Measurements from ENCODE around the gene MICAL3.
"Not testable (repeated sequence)": the region's sequence is repeated elsewhere in the genome, so short reads cannot be mapped to it uniquely, and the experiment has no call there.

The MICAL3 gene

DNA sequence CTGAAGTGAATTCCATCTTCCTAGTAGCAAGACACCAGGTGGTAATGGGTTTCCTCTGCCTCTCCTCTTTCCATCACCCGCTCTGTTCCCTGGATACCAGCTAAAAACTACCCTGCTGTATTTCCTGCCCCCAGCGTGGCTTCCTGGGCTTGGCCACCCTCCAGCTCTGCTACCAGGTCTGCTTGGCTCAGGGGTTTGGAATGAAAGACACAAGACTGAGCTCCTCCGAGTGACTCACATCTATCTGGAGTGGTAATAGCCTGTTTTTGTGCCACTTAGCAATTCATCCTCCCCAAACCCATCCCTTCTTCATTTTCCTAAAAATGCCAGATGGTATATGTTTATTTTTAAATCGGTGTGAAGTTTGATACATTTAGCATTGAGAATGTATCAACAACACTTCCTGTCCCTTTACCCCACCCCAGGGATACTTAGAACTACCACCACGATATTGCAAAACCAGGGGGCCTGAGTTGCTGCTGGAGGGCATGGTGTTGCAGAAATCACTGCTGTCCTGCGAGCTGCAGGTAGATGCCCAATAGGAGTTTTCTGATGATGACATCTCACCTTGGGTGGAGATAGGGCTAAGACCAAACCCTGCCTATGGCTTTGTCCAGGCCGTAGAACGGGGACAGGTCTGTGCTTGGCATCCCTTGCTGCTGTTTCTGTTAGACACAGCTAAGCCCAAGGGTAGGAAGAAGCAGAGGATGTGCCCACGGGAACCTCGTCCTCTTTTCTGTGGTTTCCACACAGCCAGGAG is 7.5 kb upstream of the MICAL3 start:
- DNase-seq (ENCODE audit: low spot score), result peak; percentile 83

- DNase-seq (ENCODE audit: low spot score), result no peak
These were observed 5.4 kb upstream of the MICAL3 start for GRCh38 chr22:18029686-18030267.

DNA sequence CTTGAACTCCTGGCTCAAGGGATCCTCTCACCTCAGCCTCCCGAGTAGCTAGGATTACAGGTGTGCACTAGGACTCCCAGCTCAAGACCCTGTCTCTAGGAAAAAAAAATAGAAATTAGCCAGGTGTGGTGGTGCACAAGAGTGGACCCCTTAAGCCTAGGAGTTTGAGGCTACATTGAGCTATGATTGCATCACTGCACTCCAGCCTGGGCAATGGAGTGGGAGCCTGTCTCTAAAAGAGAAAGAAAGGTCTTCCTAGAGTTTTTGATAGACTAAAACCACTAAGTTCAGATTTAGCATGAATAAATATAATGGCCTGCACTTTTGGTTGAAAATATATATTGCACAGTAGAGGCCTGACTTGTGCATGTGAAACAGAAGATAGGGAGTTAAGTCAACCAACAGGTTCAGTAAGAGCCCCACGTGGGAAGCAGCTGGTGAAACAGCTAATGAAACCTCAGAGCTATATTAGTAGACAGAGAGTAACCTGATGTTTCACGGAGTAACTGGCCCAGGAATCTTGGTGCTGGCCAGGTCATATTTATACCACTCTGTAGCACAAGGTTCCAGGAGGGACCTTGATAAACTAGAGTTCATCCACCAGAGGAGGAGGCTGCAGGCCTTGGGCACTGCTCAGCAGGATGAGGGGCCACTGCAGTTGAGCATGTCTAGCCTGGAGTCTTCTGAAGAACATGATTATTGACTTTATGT is 4.6 kb upstream of the MICAL3 start:
- DNase-seq (ENCODE audit: low spot score), result no peak

DNA sequence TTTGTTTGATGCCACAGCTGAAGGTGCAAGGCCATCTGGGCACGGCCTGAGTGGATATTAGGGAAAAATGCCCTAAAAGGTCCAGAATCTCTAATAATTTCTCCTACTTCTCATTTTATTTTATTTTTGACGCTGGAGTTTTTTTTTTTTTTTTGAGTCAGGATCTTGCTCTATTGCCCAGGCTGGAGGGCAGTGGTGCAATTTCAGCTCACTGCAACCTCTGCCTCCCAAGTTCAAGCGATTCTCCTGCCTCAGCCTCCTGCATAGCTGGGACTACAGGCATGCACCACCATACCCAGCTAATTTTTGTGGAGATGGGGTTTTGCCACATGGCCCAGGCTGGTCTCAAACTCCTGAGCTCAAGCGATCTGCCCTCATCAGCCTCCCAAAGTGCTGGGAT is 1.5 kb upstream of the MICAL3 start:
- DNase-seq (ENCODE audit: low spot score), result not testable (repeated sequence)

- DNase-seq (ENCODE audit: low spot score), result no peak
These were observed 777 bp upstream of the MICAL3 start for GRCh38 chr22:18024956-18025720.

DNA sequence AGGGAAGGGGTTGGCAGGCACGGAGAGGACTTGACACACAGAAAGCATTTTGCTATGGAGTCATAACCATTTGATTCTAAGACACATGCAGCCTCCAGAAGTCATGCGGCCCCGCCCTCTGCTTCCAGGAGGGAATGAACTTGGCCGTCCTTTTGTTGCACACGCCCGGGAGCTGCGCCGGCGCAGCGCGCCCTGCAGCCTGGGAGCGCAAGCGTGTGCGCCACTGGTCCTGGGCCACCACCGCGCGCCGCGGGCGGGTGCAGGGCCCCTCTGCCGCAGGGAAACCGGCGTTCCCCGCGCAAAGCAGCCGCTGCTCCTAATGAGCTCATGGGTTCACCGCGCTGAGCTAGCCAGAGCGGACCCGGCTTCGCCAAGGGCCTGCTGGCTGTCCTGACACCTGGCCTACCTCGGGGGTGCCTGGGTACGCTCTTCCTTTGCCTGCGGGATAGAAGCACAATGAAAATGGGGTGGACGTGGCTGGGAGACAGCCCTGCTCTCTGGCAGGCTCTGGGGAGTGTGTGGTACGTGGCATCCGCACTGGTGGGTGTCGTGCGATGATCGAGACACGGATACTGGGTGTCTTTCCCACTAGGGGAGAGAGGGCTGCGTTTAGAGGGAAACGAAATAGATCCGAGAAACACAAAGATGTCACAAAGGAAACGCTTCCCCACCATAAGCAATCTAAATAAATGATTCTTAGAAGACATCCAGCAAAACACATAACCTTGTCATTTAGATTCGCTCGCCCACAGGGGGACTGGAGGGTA is 669 bp downstream of the MICAL3 start:
- peak; percentile 92 for DNase-seq (ENCODE audit: low spot score)

- no peak for DNase-seq (ENCODE audit: low spot score)
These were observed 1.5 kb downstream of the MICAL3 start for GRCh38 chr22:18022876-18023275.

DNA sequence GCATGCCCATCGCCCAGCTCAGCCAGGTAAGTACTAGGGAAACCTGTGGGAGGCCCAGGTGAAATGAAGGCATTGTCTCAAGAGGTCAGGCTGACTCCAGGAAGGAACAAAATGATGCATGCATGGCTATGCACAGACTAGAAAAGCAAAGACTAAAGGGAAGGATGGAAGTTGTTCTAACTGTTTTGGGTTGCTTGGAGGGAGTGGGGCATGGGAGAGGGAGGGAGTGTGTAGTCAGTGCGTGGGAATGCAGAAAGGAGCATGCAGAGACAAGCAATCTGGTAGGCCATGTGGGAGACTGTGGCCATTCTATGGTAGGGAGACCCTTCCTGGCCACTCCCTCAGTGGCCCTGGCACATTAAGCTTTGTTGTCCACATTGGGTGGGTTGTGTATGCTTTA is 2.9 kb downstream of the MICAL3 start:
- no peak for DNase-seq (ENCODE audit: low spot score)

- DNase-seq (ENCODE audit: low spot score), result not testable (repeated sequence)
These were observed 3.6 kb downstream of the MICAL3 start for GRCh38 chr22:18020743-18021142.

DNA sequence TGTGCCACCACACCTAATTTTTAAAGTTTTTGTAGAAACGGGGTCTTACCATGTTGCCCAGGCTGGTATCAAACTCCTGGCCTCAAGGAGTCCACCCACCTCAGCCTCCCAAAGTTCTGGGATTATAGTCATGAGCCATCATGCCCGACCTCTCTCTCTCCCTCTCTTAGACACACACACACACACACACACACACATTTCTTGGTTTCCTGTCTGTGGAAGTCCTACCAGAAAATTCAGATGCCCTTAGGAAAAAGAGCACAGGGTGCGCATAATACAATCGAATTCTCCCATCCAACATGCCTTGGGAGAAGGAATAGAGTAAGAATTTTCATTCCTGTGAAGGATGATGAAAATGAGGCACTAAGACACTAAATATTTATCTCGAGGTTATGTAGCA is 10.4 kb downstream of the MICAL3 start:
- DNase-seq (ENCODE audit: low spot score), result no peak

DNA sequence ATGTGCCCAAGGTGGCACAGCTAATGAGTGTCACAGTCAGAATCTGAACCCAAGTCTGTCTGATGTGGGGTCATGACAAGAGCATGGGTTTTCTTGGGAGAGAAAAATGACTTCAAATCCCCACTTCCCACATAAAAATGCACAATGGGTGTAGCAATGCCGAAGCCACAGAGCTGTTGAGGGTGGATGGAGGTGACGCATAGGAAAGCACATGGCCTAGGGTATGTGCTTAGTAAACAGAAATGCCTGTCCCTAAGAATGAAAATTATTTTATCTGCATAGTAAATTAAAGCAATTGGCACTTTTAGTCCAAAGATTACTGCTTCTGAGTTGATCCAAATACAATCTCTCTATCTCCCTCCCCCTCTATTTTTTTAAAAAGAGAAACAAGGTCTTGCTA is 10.9 kb downstream of the MICAL3 start:
- DNase-seq (ENCODE audit: low spot score), result no peak

DNA sequence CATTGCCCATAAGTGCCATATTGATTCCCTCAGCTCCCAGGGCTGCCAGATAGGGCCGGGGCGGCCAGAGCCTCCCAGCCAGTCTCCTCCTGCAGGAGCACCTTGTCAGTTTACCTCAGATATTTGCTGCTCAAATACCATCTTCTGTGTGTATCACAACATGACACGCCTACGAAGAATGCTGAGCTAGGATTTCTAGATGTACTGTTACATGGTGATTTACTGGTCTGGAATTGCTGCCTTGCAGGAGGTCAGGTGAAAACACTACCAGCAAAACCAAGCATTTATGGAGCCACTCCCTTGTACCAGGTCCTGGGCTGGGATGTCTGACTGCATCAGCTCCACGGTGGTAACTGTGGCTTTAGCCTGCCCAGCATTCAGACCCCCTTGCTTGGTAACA is 11.8 kb downstream of the MICAL3 start:
- DNase-seq (ENCODE audit: low spot score), result no peak

DNA sequence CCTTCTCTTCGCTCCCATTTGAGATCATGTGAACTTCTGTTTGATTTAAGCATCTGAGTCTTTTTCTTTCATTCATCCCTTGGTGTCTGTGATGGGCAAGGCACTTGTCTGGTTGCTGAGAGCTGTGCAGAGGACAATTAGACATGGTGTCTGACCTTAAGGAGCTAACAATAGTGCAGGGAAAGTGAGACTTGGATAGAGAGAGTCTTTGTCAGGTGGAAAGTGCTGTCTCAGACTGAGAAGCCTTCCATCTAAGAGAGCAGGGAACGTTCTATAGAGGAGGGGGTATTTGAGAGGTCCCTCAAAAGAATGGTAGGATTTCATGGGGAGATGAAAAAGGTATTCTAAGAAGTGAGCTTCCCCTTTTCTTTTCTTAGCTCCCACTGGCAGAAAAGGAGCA is 14.1 kb downstream of the MICAL3 start:
- no peak for DNase-seq (ENCODE audit: low spot score)

GRCh38 chr22:18008136-18008535 is 16.2 kb downstream of the MICAL3 start:
- no peak for DNase-seq (ENCODE audit: low spot score)

- DNase-seq (ENCODE audit: low spot score), result no peak
These were observed 19.0 kb downstream of the MICAL3 start for GRCh38 chr22:18005201-18005926.

DNA sequence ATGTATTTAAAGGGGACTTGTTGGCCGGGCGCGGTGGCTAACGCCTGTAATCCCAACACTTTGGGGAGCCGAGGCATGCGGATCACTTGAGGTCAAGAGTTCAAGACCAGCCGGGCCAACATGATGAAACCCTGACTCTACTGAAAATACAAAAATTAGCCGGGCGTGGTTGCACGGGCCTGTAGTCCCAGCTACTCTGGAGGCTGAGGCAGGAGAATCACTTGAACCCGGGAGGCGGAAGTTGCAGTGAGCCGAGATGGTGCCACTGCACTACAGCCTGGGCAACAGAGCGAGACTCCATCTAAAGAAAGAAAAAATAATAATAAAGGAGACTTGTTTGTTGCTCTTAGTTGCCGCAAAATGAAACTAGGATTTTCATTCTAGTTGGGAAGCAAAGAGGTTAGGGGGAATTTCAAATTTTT is 22.5 kb downstream of the MICAL3 start:
- not testable (repeated sequence) for DNase-seq (ENCODE audit: low spot score)

DNA sequence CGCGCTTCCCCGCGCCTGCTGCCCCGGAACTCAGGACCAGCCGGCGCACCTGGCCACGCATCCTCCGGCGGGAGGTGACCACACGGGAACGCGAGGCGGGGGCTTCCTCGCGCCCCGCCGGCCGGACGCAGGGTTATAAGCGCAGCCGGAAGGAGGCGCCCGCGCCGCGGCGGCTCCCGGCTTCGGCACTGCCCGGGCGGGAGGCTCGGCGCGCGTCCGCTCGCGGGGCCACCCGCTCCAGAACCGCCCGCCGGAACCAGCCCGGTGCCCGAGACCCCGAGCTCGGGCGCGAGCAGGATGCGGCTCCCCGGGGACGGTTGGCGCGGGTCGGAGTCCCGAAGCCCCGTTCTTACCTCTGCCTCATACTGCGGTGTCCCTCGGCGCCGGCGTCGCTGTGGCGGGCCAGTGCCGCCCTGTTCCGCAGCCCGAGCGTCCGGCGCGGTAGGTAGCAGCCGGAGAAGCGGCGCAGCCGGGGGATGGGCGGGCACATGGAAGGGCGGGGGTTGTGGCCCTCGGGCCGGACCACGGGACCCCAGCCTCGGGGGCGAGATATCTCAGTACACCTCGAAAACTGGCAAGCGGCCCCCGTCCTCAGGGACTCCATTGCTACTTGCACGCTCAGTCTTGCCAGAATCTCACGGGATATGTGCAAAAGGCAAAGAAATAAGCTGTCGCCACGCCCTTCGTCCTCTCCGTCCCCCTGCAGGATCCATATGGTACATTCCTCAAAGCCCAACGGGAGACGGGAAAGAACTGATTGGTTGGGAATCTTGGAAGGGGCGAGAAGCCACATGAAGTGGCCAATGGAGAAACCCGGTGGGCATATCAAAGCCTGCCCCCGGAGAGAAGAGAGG is 23.1 kb downstream of the MICAL3 start:
- DNase-seq (ENCODE audit: low spot score), result peak; percentile 99

- no peak for DNase-seq (ENCODE audit: low spot score)
These were observed 23.8 kb downstream of the MICAL3 start for GRCh38 chr22:18000441-18001039.

GRCh38 chr22:17999851-18000250 is 24.5 kb downstream of the MICAL3 start:
- no peak for DNase-seq (ENCODE audit: low spot score)

GRCh38 chr22:17998913-17999312 is 25.4 kb downstream of the MICAL3 start:
- no peak for DNase-seq (ENCODE audit: low spot score)
